GM04504 (cell line): Measurements from ENCODE around the gene ZNF330.

Source experiments
- DNase-seq: peaks from one replicate; pipeline ENCODE4 v3.0.0-alpha.2; 2012; ENCODE audit warnings: low read depth

Gene ZNF330

GRCh38 chr4:141233673-141234072 is 13.0 kb downstream of the ZNF330 start:
- no peak for DNase-seq

DNA sequence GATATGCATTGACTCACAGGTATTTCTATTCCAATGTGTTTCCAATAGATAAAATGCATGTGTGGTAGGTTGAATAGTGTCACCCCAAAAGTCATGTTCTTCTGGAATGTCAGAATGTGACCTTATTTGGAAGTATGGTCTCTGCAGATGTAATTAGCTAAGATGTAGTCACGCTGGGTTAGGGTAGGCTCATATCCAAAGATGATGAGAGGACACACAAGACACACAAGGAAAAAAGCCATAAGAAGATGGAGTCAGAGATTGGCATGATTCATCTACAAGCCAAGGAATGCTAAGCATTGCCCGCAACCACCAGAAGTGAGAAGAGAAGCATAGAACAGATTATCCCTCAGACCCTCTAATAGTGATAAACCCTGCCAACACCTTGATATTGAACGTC is 17.5 kb downstream of the ZNF330 start:
- no peak for DNase-seq

GRCh38 chr4:141240259-141240658 is 19.6 kb downstream of the ZNF330 start:
- no peak for DNase-seq

GRCh38 chr4:141240671-141241070 is 20.0 kb downstream of the ZNF330 start:
- no peak for DNase-seq

DNA sequence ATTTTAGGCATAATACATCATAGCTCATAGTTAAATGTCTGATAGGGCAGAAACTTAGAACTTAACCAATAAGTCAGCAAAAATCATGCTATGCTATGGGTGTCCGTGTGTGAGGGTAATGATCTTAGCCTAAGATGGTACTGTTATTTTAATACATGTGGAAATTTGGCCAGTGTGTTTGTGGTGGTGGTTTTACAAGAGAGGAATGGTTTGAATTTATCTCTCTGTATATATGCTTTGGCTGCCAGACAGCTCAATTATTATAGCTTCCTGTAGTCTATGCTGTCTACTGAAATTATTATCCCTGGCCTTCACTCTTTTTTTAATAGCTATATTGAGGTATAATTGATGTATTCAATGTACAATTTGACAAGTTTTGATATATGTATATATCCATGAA is 21.3 kb downstream of the ZNF330 start:
- DNase-seq, result no peak

DNA sequence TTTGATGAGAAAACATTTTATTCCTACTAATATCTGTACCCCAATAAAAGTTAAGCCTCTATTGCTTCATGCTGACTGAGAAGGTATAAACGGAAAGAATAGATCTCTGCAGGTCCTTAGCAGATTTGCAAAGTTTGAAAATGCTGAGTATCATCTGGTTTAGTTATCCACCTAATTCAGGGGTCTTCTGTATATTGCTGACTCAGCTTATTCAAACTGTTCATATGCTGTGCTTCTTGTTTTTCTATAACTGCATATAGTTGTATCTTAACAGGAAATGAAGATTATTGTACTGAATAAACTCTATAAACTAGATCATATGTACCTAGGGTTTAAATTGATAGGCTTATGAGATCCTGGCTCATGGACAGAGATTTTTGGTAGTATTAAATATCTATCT is 23.7 kb downstream of the ZNF330 start:
- DNase-seq, result no peak

DNA sequence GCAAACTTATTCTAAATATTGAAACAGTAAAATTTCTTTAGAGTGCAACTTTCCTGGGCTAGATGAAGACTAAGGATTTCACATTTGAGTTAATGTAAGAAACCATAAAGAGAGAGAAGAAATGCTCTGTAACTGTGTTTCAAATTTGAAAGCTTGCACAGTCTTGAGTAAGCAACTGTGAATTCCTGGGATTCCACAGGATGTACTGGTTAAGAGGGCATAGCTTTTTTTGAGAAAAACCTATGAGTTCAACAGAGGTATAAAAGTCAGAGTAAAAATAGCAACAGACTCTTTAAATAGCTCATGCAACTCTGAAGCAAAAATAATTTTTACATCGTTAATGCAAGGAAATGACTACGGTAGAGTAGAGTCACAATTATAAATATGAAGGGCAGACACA is 25.5 kb downstream of the ZNF330 start:
- DNase-seq, result no peak

GRCh38 chr4:141246683-141247429 is 26.2 kb downstream of the ZNF330 start:
- DNase-seq, result no peak

GRCh38 chr4:141247430-141247780 is 26.7 kb downstream of the ZNF330 start:
- no peak for DNase-seq

DNA sequence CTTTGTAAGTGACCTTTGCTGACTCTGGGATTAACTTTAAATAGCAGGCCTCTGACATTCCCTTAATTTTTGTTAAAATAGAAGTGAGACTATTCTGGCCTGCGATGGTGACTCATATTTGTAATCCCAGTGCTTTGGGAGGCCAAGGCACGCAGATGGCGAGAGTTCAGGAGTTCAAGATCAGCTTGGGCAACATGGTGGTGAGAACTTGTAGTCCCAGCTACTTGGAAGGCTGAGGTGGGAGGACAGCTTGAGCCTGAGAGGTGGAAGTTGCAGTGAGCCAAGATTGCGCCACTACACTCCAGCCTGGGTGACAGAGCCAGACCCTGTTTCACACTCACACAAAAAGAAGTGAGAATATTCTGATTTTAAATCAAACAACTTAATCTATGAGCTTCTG is 27.3 kb downstream of the ZNF330 start:
- DNase-seq, result peak; percentile 27

DNA sequence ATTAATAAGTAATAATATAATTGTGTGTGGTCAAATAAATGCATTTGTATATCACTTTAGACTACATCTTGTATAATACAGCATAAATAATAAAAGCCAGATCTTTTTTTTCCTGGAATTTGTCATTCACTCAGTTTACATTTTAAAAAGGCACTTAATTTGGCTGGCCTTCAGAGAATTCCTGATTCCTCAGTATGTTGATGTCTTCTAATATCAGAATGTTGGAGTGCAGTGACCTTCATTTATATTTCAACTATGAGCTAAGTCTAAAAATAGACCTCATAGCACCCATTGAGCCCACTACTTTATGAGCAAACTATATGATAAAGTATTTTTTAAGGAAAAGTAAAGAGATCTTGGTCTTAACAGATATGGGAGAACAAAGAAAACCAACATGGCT is 27.8 kb downstream of the ZNF330 start:
- no peak for DNase-seq

DNA sequence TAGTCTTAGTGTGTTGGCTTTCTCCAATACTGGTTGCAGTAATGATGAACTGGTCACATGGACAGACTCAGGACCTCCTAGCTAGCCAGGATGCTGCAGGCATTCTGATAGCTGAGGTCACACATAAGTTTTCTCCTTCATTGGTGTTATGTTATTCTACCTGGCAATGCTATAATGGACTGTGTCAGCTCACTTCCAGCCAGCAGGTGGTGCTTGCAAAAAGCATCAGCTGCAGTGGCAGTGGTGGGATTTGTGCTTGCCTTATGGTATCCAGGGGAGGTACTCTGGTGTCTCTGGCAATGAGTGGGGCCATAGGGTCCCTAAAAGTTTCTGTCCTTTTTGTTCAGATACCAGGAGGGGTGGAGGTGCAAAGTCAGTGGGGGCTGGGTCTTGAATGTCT is 33.6 kb downstream of the ZNF330 start:
- DNase-seq, result no peak

GRCh38 chr4:141255016-141255415 is 34.3 kb downstream of the ZNF330 start:
- no peak for DNase-seq

GRCh38 chr4:141258558-141258957 is 37.9 kb downstream of the ZNF330 start:
- DNase-seq, result no peak

- DNase-seq, result peak; percentile 67
Measured at GRCh38 chr4:141275834-141276233, 55.1 kb downstream of the ZNF330 start.

GRCh38 chr4:141283152-141283551 is 62.5 kb downstream of the ZNF330 start:
- DNase-seq, result no peak

DNA sequence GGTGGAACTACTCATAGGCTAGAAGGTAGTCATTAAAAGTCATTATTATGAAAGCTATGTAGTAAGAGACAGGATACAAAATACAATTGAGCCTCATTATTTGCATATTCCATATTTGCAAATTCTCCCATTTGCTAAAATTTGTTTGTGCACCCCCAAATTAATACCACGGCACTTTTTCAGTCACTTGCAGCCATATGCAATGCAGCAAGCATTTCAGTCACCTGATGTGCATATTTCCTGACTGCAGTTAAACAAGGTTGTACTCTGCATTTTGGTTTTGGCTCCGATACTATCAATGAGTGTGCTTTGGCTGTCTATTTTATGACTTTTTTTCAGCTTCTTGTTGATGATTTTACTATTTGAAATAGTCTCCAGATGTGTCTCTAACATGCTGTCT is 62.9 kb downstream of the ZNF330 start:
- peak; percentile 16 for DNase-seq
